Smooth muscle cell (in vitro differentiated cells): Measurements from ENCODE around the gene C1orf116. TPM values are rescaled to one million over a fixed set of nuclear protein-coding genes. Genes with fewer than 3 reads are reported as not detected.

Experiments
- DNase-seq: peaks from one replicate; lab custom pipeline; 2025; ENCODE audit not compliant: unreplicated experiment; lab: John Stamatoyannopoulos, UW
- H2AFZ ChIP-seq: fragments of 200-600 bp; sonication (generic); 2 replicates; pipeline ENCODE4 v1.6.0; 2016; ENCODE audit warnings: antibody characterized with exemption, low read depth, mild to moderate bottlenecking
- H3F3A ChIP-seq: fragments of 200-600 bp; sonication (generic); 2 replicates; pipeline ENCODE4 v1.6.0; 2017; ENCODE audit warnings: antibody characterized with exemption, low read depth
- H3K27ac ChIP-seq: fragments of 200-600 bp; sonication (generic); 2 replicates; pipeline ENCODE4 v1.5.1; 2016; ENCODE audit warnings: low read depth, mild to moderate bottlenecking
- H3K27me3 ChIP-seq: fragments of 200-600 bp; sonication (generic); 2 replicates; pipeline ENCODE4 v1.6.1; 2016; ENCODE audit warnings: low read depth, mild to moderate bottlenecking
- H3K36me3 ChIP-seq: fragments of 200-600 bp; sonication (generic); 2 replicates; pipeline ENCODE4 v1.5.1; 2016; ENCODE audit warnings: low read depth
- H3K4me1 ChIP-seq: fragments of 200-600 bp; sonication (generic); 2 replicates; pipeline ENCODE4 v1.5.1; 2016; ENCODE audit warnings: low read depth
- H3K4me2 ChIP-seq: fragments of 200-600 bp; sonication (generic); 2 replicates; pipeline ENCODE4 v1.6.0; 2016; ENCODE audit warnings: mild to moderate bottlenecking
- H3K4me3 ChIP-seq: fragments of 200-600 bp; sonication (generic); 2 replicates; pipeline ENCODE4 v1.5.1; 2016; ENCODE audit warnings: mild to moderate bottlenecking
- H3K79me2 ChIP-seq: fragments of 200-600 bp; sonication (generic); 2 replicates; pipeline ENCODE4 v1.6.0; 2016; ENCODE audit warnings: low read depth, mild to moderate bottlenecking
- H3K9ac ChIP-seq: fragments of 200-600 bp; sonication (generic); 2 replicates; pipeline ENCODE4 v1.6.0; 2016; ENCODE audit warnings: low read depth
- H3K9me3 ChIP-seq: fragments of 200-600 bp; sonication (generic); replicated peaks from 2 replicates; pipeline ENCODE4 v1.5.1; 2016; ENCODE audit warnings: low read depth
- H4K20me1 ChIP-seq: fragments of 200-600 bp; sonication (generic); 2 replicates; pipeline ENCODE4 v1.6.0; 2016; ENCODE audit warnings: low read depth
- CTCF ChIP-seq: fragments of 200-600 bp; sonication (generic); IDR thresholded peaks from 2 replicates; pipeline ENCODE4 v1.5.1; 2017; ENCODE audit warnings: borderline replicate concordance, mild to moderate bottlenecking, antibody characterized with exemption; ENCODE audit not compliant: insufficient read depth, poor library complexity, severe bottlenecking
- WGBS: methylation state at CpG from one replicate; pipeline ENCODE4 v1.1.7; 2016; ENCODE audit warnings: low lambda C conversion rate; 5-methylcytosine and 5-hydroxymethylcytosine counted together
- polyA plus RNA-seq: library from polyadenylated mRNA; unstranded; fragments of >200 nt; fragmentation: Nextera tagmentation; extraction: Ambion mirVana; gene quantifications from 2 replicates; pipeline ENCODE4 v1.2.1, GENCODE V29; 2016
- total RNA-seq: library from RNA; depleted of rRNA; stranded (reverse); fragments of >200 nt; gene quantifications from 2 replicates; pipeline ENCODE4 v1.2.3, GENCODE V29; 2014

C1orf116 gene
- total and polyA plus RNA-seq, 2 experiments from 2014 or later, result 0.14 to 6.0 TPM

- Histone ChIP-seq H3K9ac (no peak overlapping the region), H3K9me3 (no peaks in the 10 kb centered on the region), H3F3A (no peaks in the 10 kb centered on the region), H2AFZ (no peak overlapping the region), H3K4me2 (no peak overlapping the region), H3K27me3 (no peaks in the 10 kb centered on the region), H3K4me1 (no peaks in the 10 kb centered on the region), H3K79me2 (no peaks in the 10 kb centered on the region), H3K36me3 (peaks cover 6% of the 10 kb centered on the region), H3K27ac (no peak overlapping the region), H4K20me1 (no peaks in the 10 kb centered on the region), H3K4me3 (no peak overlapping the region)
- no peak for TF ChIP-seq CTCF
- 87% methylated on average over 3 of the region's 3 CpGs for WGBS
- DNase-seq, result no peak
Measured at GRCh38 chr1:207069061-207069460, 36.5 kb upstream of the C1orf116 start.

- Histone ChIP-seq H3K27me3 (no peaks in the 10 kb centered on the region), H3K4me1 (no peaks in the 10 kb centered on the region), H3K36me3 (peaks cover 6% of the 10 kb centered on the region), H3K9me3 (no peaks in the 10 kb centered on the region), H2AFZ (no peak overlapping the region), H3K27ac (no peak overlapping the region), H3K79me2 (no peaks in the 10 kb centered on the region), H3K4me3 (no peak overlapping the region), H3F3A (no peaks in the 10 kb centered on the region), H3K9ac (no peak overlapping the region), H4K20me1 (no peaks in the 10 kb centered on the region), H3K4me2 (no peak overlapping the region)
- no peak for TF ChIP-seq CTCF
- DNase-seq, result no peak
- WGBS, result 95% methylated on average over 5 of the region's 5 CpGs
Measured at GRCh38 chr1:207067665-207068064, 35.1 kb upstream of the C1orf116 start.

- no peak for DNase-seq
- Histone ChIP-seq H3K9me3 (no peaks in the 10 kb centered on the region), H3K79me2 (no peaks in the 10 kb centered on the region), H3K27ac (no peak overlapping the region), H4K20me1 (no peaks in the 10 kb centered on the region), H3K36me3 (peaks cover 6% of the 10 kb centered on the region), H3K9ac (no peak overlapping the region), H3K4me2 (no peak overlapping the region), H3F3A (no peaks in the 10 kb centered on the region), H3K27me3 (no peaks in the 10 kb centered on the region), H3K4me3 (no peak overlapping the region), H3K4me1 (no peaks in the 10 kb centered on the region), H2AFZ (no peak overlapping the region)
- 90% methylated on average over 3 of the region's 3 CpGs for WGBS
- TF ChIP-seq CTCF, result no peak
Measured at GRCh38 chr1:207067185-207067584, 34.6 kb upstream of the C1orf116 start.

- Histone ChIP-seq H2AFZ (no peak overlapping the region), H4K20me1 (no peaks in the 10 kb centered on the region), H3F3A (no peaks in the 10 kb centered on the region), H3K79me2 (no peaks in the 10 kb centered on the region), H3K36me3 (peaks cover 6% of the 10 kb centered on the region), H3K9ac (no peak overlapping the region), H3K4me1 (no peaks in the 10 kb centered on the region), H3K4me3 (no peak overlapping the region), H3K27ac (no peak overlapping the region), H3K27me3 (no peaks in the 10 kb centered on the region), H3K4me2 (no peak overlapping the region), H3K9me3 (no peaks in the 10 kb centered on the region)
- DNase-seq, result no peak
- TF ChIP-seq CTCF, result no peak
- WGBS, result 98% methylated on average over 8 of the region's 8 CpGs
Measured at GRCh38 chr1:207064561-207064960, 32.0 kb upstream of the C1orf116 start.
